ENCODE data around the gene PLEKHG5. TPM values are rescaled to one million over a fixed set of nuclear protein-coding genes. Genes with fewer than 3 reads are reported as not detected.
A peak's percentile ranks its signal among the peaks of the same experiment; 100 is the strongest.
"Not testable (repeated sequence)": the region's sequence is repeated elsewhere in the genome, so short reads cannot be mapped to it uniquely, and the experiment has no call there.

PLEKHG5 gene
- total RNA-seq, 4 donors from 2014 or later: 24.3 to 37.8 (median 32.6) TPM

GRCh38 chr1:6494627-6495026 is 3.2 kb upstream of the PLEKHG5 start:
- no peaks in the 10 kb centered on the region for H3K36me3 ChIP-seq
- 69 to 87% methylated on average over 1 to 3 of the region's 4 CpGs for WGBS, 2 donors
- no peak for DNase-seq
- H3K27me3 ChIP-seq: peaks cover 0 to 26% (median 0%) of the 10 kb centered on the region in 4 donors
- no peak overlapping the region for H3K27ac ChIP-seq
- TF ChIP-seq CTCF (IDR thresholded peaks at IDR 0.05) (no peak), POLR2A (IDR thresholded peaks at IDR 0.05) (no peak)
- intact Hi-C loops (cut with DNase I): no loop called here
- no peaks in the 10 kb centered on the region for H3K9me3 ChIP-seq
- H3K4me3 ChIP-seq: no peak overlapping the region
- peaks cover 37 to 82% (median 46%) of the 10 kb centered on the region in 3 donors for H3K4me1 ChIP-seq

- H3K9me3 ChIP-seq; H3K4me3 ChIP-seq; H3K27ac ChIP-seq; H3K36me3 ChIP-seq; DNase-seq; intact Hi-C loops (cut with DNase I): not testable (repeated sequence)
- Histone ChIP-seq H3K27me3 (peaks cover 0 to 23% (median 0%) of the 10 kb centered on the region in 4 donors), H3K4me1 (peaks cover 37 to 85% (median 52%) of the 10 kb centered on the region in 3 donors)
- 90 to 94% methylated on average over 3 of the region's 4 CpGs for WGBS, 2 donors
Observed at GRCh38 chr1:6493834-6494223, 2.4 kb upstream of the PLEKHG5 start.

- peaks cover 0 to 18% (median 0%) of the 10 kb centered on the region in 4 donors for H3K27me3 ChIP-seq
- no peak for TF ChIP-seq POLR2A (IDR thresholded peaks at IDR 0.05)
- no peaks in the 10 kb centered on the region for H3K9me3 ChIP-seq
- H3K36me3 ChIP-seq: no peaks in the 10 kb centered on the region
- WGBS, 2 donors: 13 to 37% methylated on average over 2 to 3 of the region's 10 CpGs
- peak overlapping the region; percentile 90 to 97 (median 93) for H3K27ac ChIP-seq
- H3K4me1 ChIP-seq: peaks cover 35 to 87% (median 51%) of the 10 kb centered on the region in 3 donors
- H3K4me3 ChIP-seq: no peak overlapping the region
- no peak for DNase-seq
- intact Hi-C loops (cut with DNase I): no loop called here
Observed at GRCh38 chr1:6491966-6492365, 499 bp upstream of the PLEKHG5 start.

- TF ChIP-seq CTCF (IDR thresholded peaks at IDR 0.05): no peak
- no peak for TF ChIP-seq POLR2A (IDR thresholded peaks at IDR 0.05)
- Histone ChIP-seq H3K4me1 (peaks cover 35 to 87% (median 50%) of the 10 kb centered on the region in 3 donors), H3K4me3 (peak overlapping the region; percentile 71 to 80 (median 78)), H3K36me3 (no peaks in the 10 kb centered on the region), H3K27me3 (peaks cover 0 to 21% (median 0%) of the 10 kb centered on the region in 4 donors), H3K9me3 (no peaks in the 10 kb centered on the region), H3K27ac (peak overlapping the region; percentile 90 to 97 (median 93))
- 19 to 42% methylated on average over 5 to 6 of the region's 6 CpGs for WGBS, 2 donors
- no peak for DNase-seq
- intact Hi-C loops (cut with DNase I): no loop called here
Observed at GRCh38 chr1:6491081-6491449, 402 bp downstream of the PLEKHG5 start.

GRCh38 chr1:6490181-6491080 is 1.0 kb downstream of the PLEKHG5 start:
- peak overlapping the region; percentile 71 to 80 (median 78) for H3K4me3 ChIP-seq
- peak in 1 of 4 donors; percentile 44 for TF ChIP-seq POLR2A (IDR thresholded peaks at IDR 0.05)
- no peak for TF ChIP-seq CTCF (IDR thresholded peaks at IDR 0.05)
- no peaks in the 10 kb centered on the region for H3K36me3 ChIP-seq
- intact Hi-C loops (cut with DNase I): no loop called here
- H3K27me3 ChIP-seq: peaks cover 0 to 27% (median 0%) of the 10 kb centered on the region in 4 donors
- peak overlapping the region; percentile 90 to 97 (median 93) for H3K27ac ChIP-seq
- WGBS, 2 donors: 0% methylated on average over 12 to 23 of the region's 70 CpGs
- peaks cover 40 to 87% (median 52%) of the 10 kb centered on the region in 3 donors for H3K4me1 ChIP-seq
- no peak for DNase-seq
- H3K9me3 ChIP-seq: no peaks in the 10 kb centered on the region

- WGBS, 2 donors: 5 to 76% methylated on average over 3 to 10 of the region's 21 CpGs
- peak in 1 of 4 donors; percentile 6 for TF ChIP-seq POLR2A (IDR thresholded peaks at IDR 0.05)
- peak; percentile 83 to 94 (median 90) for TF ChIP-seq CTCF (IDR thresholded peaks at IDR 0.05)
- Histone ChIP-seq H3K4me3 (peak overlapping the region; percentile 71 to 80 (median 78)), H3K36me3 (no peaks in the 10 kb centered on the region), H3K27me3 (peaks cover 0 to 34% (median 0%) of the 10 kb centered on the region in 4 donors), H3K4me1 (peaks cover 40 to 89% (median 58%) of the 10 kb centered on the region in 3 donors), H3K27ac (peak overlapping the region; percentile 90 to 97 (median 93)), H3K9me3 (no peaks in the 10 kb centered on the region)
- no peak for DNase-seq
- intact Hi-C loops (cut with DNase I): no loop called here
Observed at GRCh38 chr1:6489799-6490180, 1.7 kb downstream of the PLEKHG5 start.

All from esophagus squamous epithelium (tissue), 5 donors.